ENCODE results near the gene VWC2L. TPM values are rescaled to one million over a fixed set of nuclear protein-coding genes. Genes with fewer than 3 reads are reported as not detected.

Gene VWC2L
- total RNA-seq, 1 experiment from 2014 or later, result not detected

DNA sequence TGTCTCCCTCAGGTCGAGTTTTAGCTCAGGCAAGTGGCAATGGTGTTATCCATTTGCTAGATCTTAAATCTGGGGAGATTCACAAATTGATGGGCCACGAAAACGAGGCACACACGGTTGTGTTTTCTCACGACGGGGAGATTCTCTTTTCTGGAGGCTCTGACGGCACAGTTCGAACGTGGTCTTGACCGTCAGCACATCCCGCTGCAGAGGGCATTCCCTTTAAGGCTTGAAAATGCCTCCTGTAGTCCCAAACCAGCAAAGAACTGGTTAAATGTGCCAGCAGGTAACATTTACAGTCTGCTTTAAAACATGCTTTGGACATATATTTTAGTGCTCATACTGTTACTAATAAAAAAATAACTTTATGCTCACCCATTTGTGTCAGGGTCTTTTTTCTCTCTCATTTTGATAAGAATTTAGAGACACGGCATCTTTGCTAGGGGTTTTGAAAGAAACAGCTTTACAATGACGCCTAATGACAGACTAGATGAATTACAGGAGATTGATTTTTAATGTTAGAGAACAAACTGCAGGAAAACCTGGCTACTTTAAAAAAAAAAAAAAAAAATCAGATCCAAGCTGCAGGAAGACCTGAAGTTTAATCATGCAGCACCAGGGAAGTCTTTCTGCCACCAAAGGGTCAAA is 602 bp upstream of the VWC2L start:
- Histone ChIP-seq H3K9me3 (ENCODE audit: insufficient read depth, low read depth) (no peaks in the 10 kb centered on the region), H3F3A (ENCODE audit: insufficient read depth, low read depth) (no peaks in the 10 kb centered on the region), H3K27ac (no peak overlapping the region), H3K36me3 (ENCODE audit: low read depth) (no peaks in the 10 kb centered on the region), H4K20me1 (ENCODE audit: insufficient read depth) (no peaks in the 10 kb centered on the region), H3K9me2 (ENCODE audit: insufficient read depth) (no peaks in the 10 kb centered on the region), H3K4me1 (replicated peaks; ENCODE audit: insufficient read depth) (no peaks in the 10 kb centered on the region), H3K4me2 (no peak overlapping the region), H3K27me3 (ENCODE audit: insufficient read depth, low read depth) (no peaks in the 10 kb centered on the region), H3K79me2 (ENCODE audit: low read depth) (no peaks in the 10 kb centered on the region), H3K4me3 (no peak overlapping the region), H2AFZ (no peak overlapping the region)
- CTCF ChIA-PET, result interaction anchor here (0.7 to 0.9 kb wide), 2 partner anchors 62 to 170 kb away, joined by 3 to 6 read pairs; no protein-coding TSS in a partner anchor
- POLR2A ChIA-PET (ENCODE audit: unreplicated experiment), result no interaction called here
- DNase-seq, result no peak
- no TSS peak for BruUV-seq (replicated peaks)
- TF ChIP-seq EZH2 (IDR thresholded peaks at IDR 0.05; ENCODE audit: low read depth), result no peak
- TF ChIP-seq, protein P1, sequence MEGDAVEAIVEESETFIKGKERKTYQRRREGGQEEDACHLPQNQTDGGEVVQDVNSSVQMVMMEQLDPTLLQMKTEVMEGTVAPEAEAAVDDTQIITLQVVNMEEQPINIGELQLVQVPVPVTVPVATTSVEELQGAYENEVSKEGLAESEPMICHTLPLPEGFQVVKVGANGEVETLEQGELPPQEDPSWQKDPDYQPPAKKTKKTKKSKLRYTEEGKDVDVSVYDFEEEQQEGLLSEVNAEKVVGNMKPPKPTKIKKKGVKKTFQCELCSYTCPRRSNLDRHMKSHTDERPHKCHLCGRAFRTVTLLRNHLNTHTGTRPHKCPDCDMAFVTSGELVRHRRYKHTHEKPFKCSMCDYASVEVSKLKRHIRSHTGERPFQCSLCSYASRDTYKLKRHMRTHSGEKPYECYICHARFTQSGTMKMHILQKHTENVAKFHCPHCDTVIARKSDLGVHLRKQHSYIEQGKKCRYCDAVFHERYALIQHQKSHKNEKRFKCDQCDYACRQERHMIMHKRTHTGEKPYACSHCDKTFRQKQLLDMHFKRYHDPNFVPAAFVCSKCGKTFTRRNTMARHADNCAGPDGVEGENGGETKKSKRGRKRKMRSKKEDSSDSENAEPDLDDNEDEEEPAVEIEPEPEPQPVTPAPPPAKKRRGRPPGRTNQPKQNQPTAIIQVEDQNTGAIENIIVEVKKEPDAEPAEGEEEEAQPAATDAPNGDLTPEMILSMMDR (conservative IDR thresholded peaks at IDR 0.05), result no peak
- intact Hi-C loops (cut with micrococcal nuclease; ENCODE audit: unreplicated experiment), result loop anchor here (10.0 kb wide), 1 partner anchor 605 kb away; no protein-coding TSS in a partner anchor

DNA sequence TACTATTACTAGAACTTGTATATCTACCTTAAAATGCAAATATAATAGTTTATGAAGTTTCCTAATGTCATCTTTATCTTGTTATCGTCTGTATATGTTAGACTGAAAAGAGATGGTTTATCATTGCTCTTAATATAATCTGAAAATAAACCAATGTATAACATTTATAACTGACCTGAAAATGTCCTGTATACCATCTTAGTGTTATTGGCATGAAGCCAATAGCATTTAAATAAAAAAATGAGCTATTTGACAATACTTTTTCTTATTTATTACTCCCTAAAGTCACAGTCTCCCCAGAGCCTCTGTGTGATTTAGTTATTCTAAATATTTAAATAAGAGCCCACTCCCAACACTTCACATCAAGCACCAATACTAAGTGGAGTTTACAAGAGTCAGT is 1.8 kb downstream of the VWC2L start:
- Histone ChIP-seq H3K4me3 (no peak overlapping the region), H3K36me3 (ENCODE audit: low read depth) (no peaks in the 10 kb centered on the region), H3K9me2 (ENCODE audit: insufficient read depth) (no peaks in the 10 kb centered on the region), H2AFZ (no peak overlapping the region), H4K20me1 (ENCODE audit: insufficient read depth) (no peaks in the 10 kb centered on the region), H3K27ac (no peak overlapping the region), H3K27me3 (ENCODE audit: insufficient read depth, low read depth) (no peaks in the 10 kb centered on the region), H3K4me2 (no peak overlapping the region), H3F3A (ENCODE audit: insufficient read depth, low read depth) (no peaks in the 10 kb centered on the region), H3K79me2 (ENCODE audit: low read depth) (no peaks in the 10 kb centered on the region), H3K9me3 (ENCODE audit: insufficient read depth, low read depth) (no peaks in the 10 kb centered on the region), H3K4me1 (replicated peaks; ENCODE audit: insufficient read depth) (no peaks in the 10 kb centered on the region)
- TF ChIP-seq, protein P1 (conservative IDR thresholded peaks at IDR 0.05), result no peak
- TF ChIP-seq EZH2 (IDR thresholded peaks at IDR 0.05; ENCODE audit: low read depth), result no peak
- CTCF ChIA-PET, result no interaction called here
- intact Hi-C loops (cut with micrococcal nuclease; ENCODE audit: unreplicated experiment), result loop anchor here (10.0 kb wide), 1 partner anchor 608 kb away; no protein-coding TSS in a partner anchor
- no peak for DNase-seq
- BruUV-seq (replicated peaks), result no TSS peak
- POLR2A ChIA-PET (ENCODE audit: unreplicated experiment), result no interaction called here

- H3K4me2 ChIP-seq, result no peak overlapping the region
- H3K9me2 ChIP-seq (ENCODE audit: insufficient read depth), result no peaks in the 10 kb centered on the region
- no peaks in the 10 kb centered on the region for H3K27me3 ChIP-seq (ENCODE audit: insufficient read depth, low read depth)
- no peak overlapping the region for H2AFZ ChIP-seq
- H4K20me1 ChIP-seq (ENCODE audit: insufficient read depth), result no peaks in the 10 kb centered on the region
- no peaks in the 10 kb centered on the region for H3K36me3 ChIP-seq (ENCODE audit: low read depth)
- H3K4me3 ChIP-seq, result no peak overlapping the region
- no peaks in the 10 kb centered on the region for H3F3A ChIP-seq (ENCODE audit: insufficient read depth, low read depth)
- CTCF ChIA-PET, result no interaction called here
- intact Hi-C loops (cut with micrococcal nuclease; ENCODE audit: unreplicated experiment), result no loop called here
- H3K79me2 ChIP-seq (ENCODE audit: low read depth), result no peaks in the 10 kb centered on the region
- no peak for DNase-seq
- TF ChIP-seq EZH2 (IDR thresholded peaks at IDR 0.05; ENCODE audit: low read depth), result no peak
- TF ChIP-seq, protein P1 (conservative IDR thresholded peaks at IDR 0.05), result no peak
- no TSS peak for BruUV-seq (replicated peaks)
- no peaks in the 10 kb centered on the region for H3K4me1 ChIP-seq (replicated peaks; ENCODE audit: insufficient read depth)
- POLR2A ChIA-PET (ENCODE audit: unreplicated experiment), result no interaction called here
- no peaks in the 10 kb centered on the region for H3K9me3 ChIP-seq (ENCODE audit: insufficient read depth, low read depth)
- H3K27ac ChIP-seq, result no peak overlapping the region
Observed at GRCh38 chr2:214436470-214436869, 25.6 kb downstream of the VWC2L start.
